Parathyroid adenoma (tissue), 2 donors: Measurements from ENCODE around the gene KRTAP1-3.

Source experiments
- H2AFZ ChIP-seq: fragments of 300-600 bp; sonication (generic); one replicate; pipeline ENCODE4 v1.7.0; 2017; ENCODE audit warnings: antibody characterized with exemption, mild to moderate bottlenecking
- H3K27ac ChIP-seq: fragments of 300-600 bp; sonication (generic); one replicate; pipeline ENCODE4 v1.7.0; 2017
- H3K27me3 ChIP-seq: fragments of 300-600 bp; sonication (generic); one replicate; pipeline ENCODE4 v1.7.0; 2017; ENCODE audit warnings: low read length; ENCODE audit not compliant: control insufficient read depth, insufficient read depth
- H3K36me3 ChIP-seq: fragments of 300-600 bp; sonication (generic); one replicate; pipeline ENCODE4 v1.7.0; 2017; ENCODE audit warnings: low read length; ENCODE audit not compliant: control insufficient read depth, insufficient read depth
- H3K4me1 ChIP-seq: fragments of 300-600 bp; sonication (generic); one replicate; pipeline ENCODE4 v1.7.0; 2017; ENCODE audit warnings: control low read depth
- H3K4me2 ChIP-seq: fragments of 300-600 bp; sonication (generic); one replicate; pipeline ENCODE4 v1.7.0; 2017; ENCODE audit warnings: low read length
- H3K4me3 ChIP-seq: fragments of 300-600 bp; sonication (generic); one replicate; pipeline ENCODE4 v1.7.0; 2017; ENCODE audit warnings: low read depth, low read length
- H3K79me2 ChIP-seq: fragments of 300-600 bp; sonication (generic); one replicate; pipeline ENCODE4 v1.7.0; 2017; ENCODE audit warnings: control low read depth
- H3K9ac ChIP-seq: fragments of 300-600 bp; sonication (generic); one replicate; pipeline ENCODE4 v1.7.0; 2017; ENCODE audit warnings: mild to moderate bottlenecking
- H3K9me3 ChIP-seq: fragments of 300-600 bp; sonication (generic); one replicate; pipeline ENCODE4 v1.7.0; 2017; ENCODE audit warnings: low read length; ENCODE audit not compliant: control insufficient read depth
- TF ChIP-seq, protein P1 (sequence below): fragments of 300-600 bp; sonication (generic); IDR thresholded peaks from one replicate; pipeline ENCODE4 v1.7.0; 2017; ENCODE audit warnings: antibody characterized with exemption, mild to moderate bottlenecking
- donor health status: primary hyperparathyroidism.

KRTAP1-3 gene

DNA sequence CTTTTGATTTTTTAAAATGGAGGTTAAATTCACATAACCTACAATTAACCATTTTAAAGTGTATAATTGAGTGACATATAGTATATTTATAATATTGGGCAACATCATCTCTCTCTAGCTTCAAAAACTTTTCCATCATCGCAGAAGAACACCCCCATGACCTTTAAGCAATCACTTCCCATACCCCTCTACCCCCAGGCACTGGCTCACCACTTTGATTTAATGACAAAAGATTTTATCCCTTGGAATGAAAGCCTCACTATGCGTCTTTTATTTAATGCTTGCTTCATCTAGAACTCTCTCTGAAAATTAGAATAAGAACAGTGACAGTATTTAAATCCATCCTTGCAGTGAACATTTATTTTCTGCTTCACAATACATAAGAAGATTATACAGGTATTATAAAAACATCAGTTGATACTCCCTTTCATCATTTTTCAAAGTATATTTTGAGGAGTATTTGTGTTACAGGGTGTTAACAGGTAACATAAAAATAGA is 3.2 kb upstream of the KRTAP1-3 start:
- Histone ChIP-seq H3K27me3 (no peaks in the 10 kb centered on the region), H3K79me2 (no peaks in the 10 kb centered on the region), H3K4me2 (no peak overlapping the region), H3K9me3 (no peaks in the 10 kb centered on the region), H3K4me1 (no peaks in the 10 kb centered on the region), H3K27ac (no peak overlapping the region), H3K36me3 (no peaks in the 10 kb centered on the region), H2AFZ (no peak overlapping the region), H3K4me3 (no peak overlapping the region), H3K9ac (no peak overlapping the region)
- TF ChIP-seq, protein P1, sequence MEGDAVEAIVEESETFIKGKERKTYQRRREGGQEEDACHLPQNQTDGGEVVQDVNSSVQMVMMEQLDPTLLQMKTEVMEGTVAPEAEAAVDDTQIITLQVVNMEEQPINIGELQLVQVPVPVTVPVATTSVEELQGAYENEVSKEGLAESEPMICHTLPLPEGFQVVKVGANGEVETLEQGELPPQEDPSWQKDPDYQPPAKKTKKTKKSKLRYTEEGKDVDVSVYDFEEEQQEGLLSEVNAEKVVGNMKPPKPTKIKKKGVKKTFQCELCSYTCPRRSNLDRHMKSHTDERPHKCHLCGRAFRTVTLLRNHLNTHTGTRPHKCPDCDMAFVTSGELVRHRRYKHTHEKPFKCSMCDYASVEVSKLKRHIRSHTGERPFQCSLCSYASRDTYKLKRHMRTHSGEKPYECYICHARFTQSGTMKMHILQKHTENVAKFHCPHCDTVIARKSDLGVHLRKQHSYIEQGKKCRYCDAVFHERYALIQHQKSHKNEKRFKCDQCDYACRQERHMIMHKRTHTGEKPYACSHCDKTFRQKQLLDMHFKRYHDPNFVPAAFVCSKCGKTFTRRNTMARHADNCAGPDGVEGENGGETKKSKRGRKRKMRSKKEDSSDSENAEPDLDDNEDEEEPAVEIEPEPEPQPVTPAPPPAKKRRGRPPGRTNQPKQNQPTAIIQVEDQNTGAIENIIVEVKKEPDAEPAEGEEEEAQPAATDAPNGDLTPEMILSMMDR: no peak

DNA sequence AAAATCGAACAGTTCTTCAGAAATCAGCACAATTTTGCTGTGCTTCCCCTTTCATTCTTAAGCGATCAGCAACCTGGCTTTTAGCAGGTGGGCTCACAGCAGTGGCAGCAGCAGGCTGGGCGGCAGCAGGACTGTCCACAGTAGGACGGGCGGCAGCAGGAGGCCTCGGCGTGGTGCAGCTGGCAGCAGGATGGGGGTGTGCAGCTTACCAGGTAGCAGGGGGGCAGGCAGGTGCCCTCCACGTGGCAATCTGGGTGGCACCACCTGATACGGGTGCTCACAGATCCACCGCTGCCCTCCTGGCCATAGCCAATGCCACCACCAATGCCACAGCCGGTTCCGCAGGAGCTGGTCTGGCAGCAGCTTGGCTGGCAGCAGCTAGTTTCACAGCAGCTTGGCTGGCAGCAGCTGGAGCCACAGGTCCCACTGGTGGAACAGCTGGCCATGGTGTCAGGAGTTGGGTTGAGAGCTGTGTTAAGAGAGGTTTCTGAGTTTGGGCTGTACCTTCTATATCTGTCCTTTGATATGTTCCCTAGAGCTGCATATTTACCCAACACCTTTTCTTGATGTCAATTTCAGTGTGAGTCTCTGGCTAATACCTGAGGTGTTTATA is 4.9 kb downstream of the KRTAP1-3 start, which contains the start of gene KRTAP1-4:
Gene KRTAP1-4 (minus strand): TSS at position 563 of the 613 bp plus-strand sequence. CDS start 117 bp downstream, at position 446.
- H2AFZ ChIP-seq: no peak within 1 kb of the TSS
- TF ChIP-seq, protein P1: no peak
- no peak within 1 kb of the TSS for H3K9ac ChIP-seq
- no peak within 1 kb of the TSS for H3K4me2 ChIP-seq
- no peak within 1 kb of the TSS for H3K27ac ChIP-seq
- no peaks in the 10 kb centered on the region for H3K27me3 ChIP-seq
- H3K4me3 ChIP-seq: no peak within 1 kb of the TSS
- H3K36me3 ChIP-seq: no peaks in the 10 kb centered on the region
- no peaks in the 10 kb centered on the region for H3K9me3 ChIP-seq
- H3K79me2 ChIP-seq: no peaks in the 10 kb centered on the region
- no peaks in the 10 kb centered on the region for H3K4me1 ChIP-seq

DNA sequence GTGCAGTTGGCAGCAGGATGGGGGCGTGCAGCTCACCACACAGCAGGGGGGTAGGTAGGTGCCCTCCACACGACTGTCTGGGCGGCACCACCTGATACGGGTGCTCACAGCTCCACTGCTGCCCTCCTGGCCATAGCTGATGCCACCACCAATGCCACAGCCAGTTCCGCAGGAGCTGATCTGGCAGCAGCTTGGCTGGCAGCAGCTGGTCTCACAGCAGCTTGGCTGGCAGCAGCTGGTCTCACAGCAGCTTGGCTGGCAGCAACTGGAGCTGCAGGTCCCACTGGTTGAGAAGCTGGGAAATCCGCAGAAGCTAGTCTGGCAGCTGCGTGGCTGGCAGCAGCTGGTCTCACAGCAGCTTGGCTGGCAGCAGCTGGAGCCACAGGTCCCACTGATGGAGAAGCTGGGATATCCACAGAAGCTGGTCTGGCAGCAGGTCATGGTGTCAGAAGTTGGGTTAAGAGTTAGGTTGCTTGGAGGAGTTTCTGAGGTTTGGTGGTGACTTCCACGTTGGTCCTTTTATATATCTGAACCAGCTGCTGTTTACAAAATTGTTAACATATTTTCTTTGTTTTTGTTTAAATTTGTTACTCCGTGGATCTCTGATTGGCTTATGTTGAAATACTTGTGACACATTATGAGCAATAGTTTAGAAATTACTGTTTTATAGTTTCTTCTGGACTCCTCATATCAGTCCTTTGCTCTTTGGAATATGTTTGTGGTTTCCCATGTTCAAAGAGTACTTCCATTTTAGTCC is 7.8 kb downstream of the KRTAP1-3 start, which contains the start of gene KRTAP1-5:
Gene KRTAP1-5 (minus strand): TSS at position 494 of the 757 bp plus-strand sequence. CDS start 53 bp downstream, at position 441.
- no peak within 1 kb of the TSS for H3K4me2 ChIP-seq
- TF ChIP-seq, protein P1: no peak
- H3K27ac ChIP-seq: no peak within 1 kb of the TSS
- H2AFZ ChIP-seq: no peak within 1 kb of the TSS
- no peaks in the 10 kb centered on the region for H3K4me1 ChIP-seq
- H3K79me2 ChIP-seq: no peaks in the 10 kb centered on the region
- no peaks in the 10 kb centered on the region for H3K9me3 ChIP-seq
- H3K9ac ChIP-seq: no peak within 1 kb of the TSS
- H3K4me3 ChIP-seq: no peak within 1 kb of the TSS
- no peaks in the 10 kb centered on the region for H3K36me3 ChIP-seq
- H3K27me3 ChIP-seq: no peaks in the 10 kb centered on the region

DNA sequence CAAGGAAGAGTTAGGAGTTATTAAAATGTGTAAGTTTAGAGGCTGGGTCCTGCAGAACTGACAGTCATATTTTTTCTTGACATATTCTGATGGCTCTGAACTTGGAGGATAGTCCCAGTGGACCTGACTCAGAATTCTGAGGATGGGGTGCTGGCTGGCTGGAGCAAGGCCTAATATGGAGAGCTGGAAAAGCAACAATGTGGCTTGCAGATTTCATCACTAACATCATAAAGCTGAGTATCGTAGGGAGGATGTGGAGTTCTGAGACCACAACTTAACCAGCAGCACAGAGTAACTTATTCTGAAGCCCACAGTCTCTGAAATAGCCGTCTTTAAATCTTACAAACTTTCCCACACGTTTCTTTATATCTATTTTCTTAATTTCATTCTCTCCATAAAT is 10.0 kb downstream of the KRTAP1-3 start:
- H3K4me1 ChIP-seq: no peaks in the 10 kb centered on the region
- H3K4me3 ChIP-seq: no peak overlapping the region
- no peak overlapping the region for H3K9ac ChIP-seq
- H3K27ac ChIP-seq: no peak overlapping the region
- H3K9me3 ChIP-seq: no peaks in the 10 kb centered on the region
- TF ChIP-seq, protein P1: no peak
- H2AFZ ChIP-seq: no peak overlapping the region
- H3K79me2 ChIP-seq: no peaks in the 10 kb centered on the region
- H3K4me2 ChIP-seq: no peak overlapping the region
- H3K27me3 ChIP-seq: no peaks in the 10 kb centered on the region
- no peaks in the 10 kb centered on the region for H3K36me3 ChIP-seq
